A549 (cell line): ENCODE results near the gene MOGAT2. TPM values are rescaled to one million over a fixed set of nuclear protein-coding genes. Genes with fewer than 3 reads are reported as not detected.

Source experiments
- ATAC-seq, 2 experiments: fragments of 200-7000 bp in 1 of 2; fragments of >200 bp in 1 of 2; cut with Nextera tagmentation in 1 of 2; cut with Tn5 transposase in 1 of 2; 3 replicates each; pipeline versions ENCODE4 v1.8.0 to v1.9.1; 2018 to 2020; ENCODE audit warnings: mild to moderate bottlenecking in 1 of 2, moderate library complexity in 1 of 2
- CTCF ChIA-PET: fragments of 300-600 bp; sonication (Branson Sonifier 250); formaldehyde crosslinking; extraction: SDS; loops from one replicate; lab custom pipeline; 2021; ENCODE audit warnings: antibody characterized with exemption, inconsistent platforms; lab: Yijun Ruan, JAX
- POLR2A ChIA-PET: fragments of 350-600 bp; formaldehyde crosslinking; extraction: SDS; loops from one replicate; lab custom pipeline; 2021; ENCODE audit warnings: antibody characterized with exemption, inconsistent platforms; lab: Yijun Ruan, JAX
- DNase-seq, 2 experiments: peaks; one replicate each; pipeline versions ENCODE4 v3.0.0 to v3.0.0-alpha.2; 2011 to 2016; ENCODE audit warnings: low read depth in 1 of 2, low spot score in 1 of 2
- FAIRE-seq: peaks from 2 replicates; lab custom pipeline; 2011; peaks lifted over from hg19 to GRCh38; lab: Jason Lieb, UNC
- H3K27ac ChIP-seq, 2 experiments: fragments of >200 bp; sonication (Bioruptor Twin); formaldehyde crosslinking; 3 replicates each; pipeline ENCODE4 v1.5.1; 2016 to 2017
- H3K4me1 ChIP-seq: fragments of >200 bp; sonication (Bioruptor Twin); formaldehyde crosslinking; 3 replicates; pipeline ENCODE4 v1.6.1; 2016
- H3K4me2 ChIP-seq: fragments of >200 bp; sonication (Bioruptor Twin); formaldehyde crosslinking; 3 replicates; pipeline ENCODE4 v1.6.1; 2016
- H3K4me3 ChIP-seq: fragments of >200 bp; sonication (Bioruptor Twin); formaldehyde crosslinking; 3 replicates; pipeline ENCODE4 v1.5.1; 2016
- H3K9me3 ChIP-seq: fragments of >200 bp; sonication (Bioruptor Twin); formaldehyde crosslinking; 3 replicates; pipeline ENCODE4 v1.6.1; 2016
- E2F6 ChIP-seq: IDR thresholded peaks from 2 replicates; pipeline ENCODE4 v1.6.1; 2012; ENCODE audit warnings: low read depth, borderline replicate concordance
- EHMT2 ChIP-seq: fragments of 200-600 bp; sonication (generic); IDR thresholded peaks from 2 replicates; pipeline ENCODE4 v1.6.1; 2016; ENCODE audit warnings: antibody characterized with exemption, low read depth, mild to moderate bottlenecking, moderate library complexity
- FOSL2 ChIP-seq, 2 experiments: fragments of 450-650 bp in 1 of 2; fragments of >200 bp in 1 of 2; sonication (Bioruptor Twin) in 1 of 2; formaldehyde crosslinking; IDR thresholded peaks; 2 replicates each; pipeline versions ENCODE4 v1.5.0 to v1.6.1; 2016 to 2020; ENCODE audit warnings: mild to moderate bottlenecking in 1 of 2, moderate library complexity in 1 of 2
- HES2 ChIP-seq: fragments of >200 bp; sonication (Bioruptor Twin); formaldehyde crosslinking; IDR thresholded peaks from 2 replicates; pipeline ENCODE4 v1.6.1; 2016
- HOXA7 ChIP-seq: fragments of 250-450 bp; sonication (Bioruptor Pico); IDR thresholded peaks from 2 replicates; pipeline ENCODE4 v1.5.0; 2020; ENCODE audit warnings: mild to moderate bottlenecking, moderate library complexity
- KDM1A ChIP-seq: fragments of 200-600 bp; sonication (generic); IDR thresholded peaks from 2 replicates; pipeline ENCODE4 v1.6.1; 2016; ENCODE audit warnings: low read depth, mild to moderate bottlenecking
- KDM5A ChIP-seq: fragments of 200-600 bp; sonication (generic); IDR thresholded peaks from 2 replicates; pipeline ENCODE4 v1.6.1; 2016; ENCODE audit warnings: antibody characterized with exemption, mild to moderate bottlenecking
- NR3C1 ChIP-seq: fragments of >200 bp; sonication (Bioruptor Twin); formaldehyde crosslinking; IDR thresholded peaks from 3 replicates; pipeline ENCODE4 v1.6.1; 2017
- PHF8 ChIP-seq: fragments of 200-600 bp; sonication (generic); IDR thresholded peaks from 2 replicates; pipeline ENCODE4 v1.6.1; 2016; ENCODE audit warnings: low read depth, mild to moderate bottlenecking, antibody characterized with exemption, moderate library complexity, borderline replicate concordance
- POLR2A ChIP-seq: IDR thresholded peaks from 2 replicates; pipeline ENCODE4 v1.6.1; 2012; ENCODE audit warnings: mild to moderate bottlenecking, low read length
- RCOR1 ChIP-seq: fragments of 150-350 bp; IDR thresholded peaks from 2 replicates; pipeline ENCODE4 v1.6.1; 2014; ENCODE audit warnings: antibody characterized with exemption, low read length, low read depth
- REST ChIP-seq: fragments of 200-600 bp; sonication (generic); IDR thresholded peaks from 2 replicates; pipeline ENCODE4 v1.6.1; 2016; ENCODE audit warnings: antibody characterized with exemption, mild to moderate bottlenecking, moderate library complexity
- ZC3H11A ChIP-seq: fragments of 450-650 bp; IDR thresholded peaks from 2 replicates; pipeline ENCODE4 v1.6.1; 2014; ENCODE audit warnings: antibody characterized with exemption, mild to moderate bottlenecking
- ZNF302 ChIP-seq: fragments of 250-450 bp; sonication (Bioruptor Pico); IDR thresholded peaks from 2 replicates; pipeline ENCODE4 v1.9.0; 2021; ENCODE audit warnings: inconsistent platforms, mild to moderate bottlenecking, moderate library complexity
- WGBS: methylation state at CpG from one replicate; pipeline ENCODE4 v1.1.6; 2017; ENCODE audit errors: missing lambda C conversion rate; 5-methylcytosine and 5-hydroxymethylcytosine counted together
- polyA plus RNA-seq, 4 experiments: library from polyadenylated mRNA; depleted of rRNA in 3 of 4; stranded (reverse); fragments of >200 nt; fragmentation: RNase III in 1 of 4; extraction: RNeasy Plus Mini Kit Qiagen cat#74134 plus additional on column Dnase treatment in 1 of 4; gene quantifications; 2 replicates in 3 of 4; 3 replicates in 1 of 4; pipeline ENCODE4 v1.2.3, GENCODE V29; 2011 to 2017

MOGAT2 gene
- polyA plus RNA-seq, 2 of the 4 experiments (the other 2 are of a cell fraction), result not detected

- TF ChIP-seq HES2 (no peak), REST (no peak), E2F6 (no peak), KDM5A (no peak)
- FAIRE-seq, result no peak
- H3K4me3 ChIP-seq, result no peak overlapping the region
- ATAC-seq, result no peak
- WGBS, result 82% methylated on average over 3 of the region's 4 CpGs
- POLR2A ChIA-PET, result no interaction called here
- no peak overlapping the region for H3K27ac ChIP-seq
- no peak for DNase-seq
- H3K4me1 ChIP-seq, result no peaks in the 10 kb centered on the region
- CTCF ChIA-PET, result interaction anchor here (1.3 to 1.5 kb wide), 2 partner anchors 11 to 25 kb away, joined by 4 read pairs; no protein-coding TSS in a partner anchor
- H3K9me3 ChIP-seq, result no peaks in the 10 kb centered on the region
- no peak overlapping the region for H3K4me2 ChIP-seq
Measured at GRCh38 chr11:75776546-75776945, 58.9 kb downstream of the MOGAT2 start.

GRCh38 chr11:75777461-75778110 lies 59.9 kb downstream of the MOGAT2 start:
- Histone ChIP-seq H3K4me3 (no peak overlapping the region), H3K9me3 (no peaks in the 10 kb centered on the region), H3K27ac (no peak overlapping the region), H3K4me2 (no peak overlapping the region), H3K4me1 (no peaks in the 10 kb centered on the region)
- no peak for DNase-seq
- WGBS, result 89% methylated on average over 13 of the region's 13 CpGs
- CTCF ChIA-PET, result interaction anchor here (0.9 to 1.5 kb wide), 5 partner anchors 9 to 55 kb away, joined by 3 to 6 read pairs (median 4); partner anchors contain the start of gene DGAT2
- no peak for TF ChIP-seq ZNF302 (CRISPR knock-in tag)
- POLR2A ChIA-PET, result no interaction called here
- ATAC-seq, result no peak
- FAIRE-seq, result no peak

GRCh38 chr11:75778962-75779361 lies 61.3 kb downstream of the MOGAT2 start:
- WGBS, result 76% methylated on average over 5 of the region's 5 CpGs
- ATAC-seq, result no peak
- CTCF ChIA-PET, result interaction anchor here (0.6 to 1.3 kb wide), 6 partner anchors 23 to 901 kb away, joined by 3 to 4 read pairs (median 3); no protein-coding TSS in a partner anchor
- Histone ChIP-seq H3K4me2 (no peak overlapping the region), H3K27ac (no peak overlapping the region), H3K9me3 (no peaks in the 10 kb centered on the region), H3K4me1 (peaks cover 4% of the 10 kb centered on the region; the same call in 1 of the 3 replicates), H3K4me3 (no peak overlapping the region)
- POLR2A ChIA-PET, result no interaction called here
- no peak for DNase-seq
- FAIRE-seq, result no peak
- no peak for TF ChIP-seq FOSL2 (IDR thresholded peaks at IDR 0.05)
- TF ChIP-seq FOSL2 (CRISPR knock-in tag; IDR thresholded peaks at IDR 0.05), result no peak
- TF ChIP-seq POLR2A, result no peak
- TF ChIP-seq KDM5A, result no peak
- no peak for TF ChIP-seq NR3C1
- TF ChIP-seq KDM1A, result no peak
- TF ChIP-seq HOXA7, result no peak
- TF ChIP-seq HES2, result no peak
- TF ChIP-seq EHMT2, result no peak
- TF ChIP-seq RCOR1, result no peak
- TF ChIP-seq ZC3H11A, result no peak
- no peak for TF ChIP-seq PHF8
